GM12878 (cell line): ENCODE results near the gene BCL2.

ENCODE experiments used
- CREB1 ChIP-seq: IDR thresholded peaks from 2 replicates; pipeline ENCODE4 v1.6.1; 2012; ENCODE audit warnings: low read depth, mild to moderate bottlenecking, inconsistent platforms
- ESRRA ChIP-seq: IDR thresholded peaks from 2 replicates; pipeline ENCODE4 v1.6.1; 2012; ENCODE audit warnings: mild to moderate bottlenecking, low read length, improper control_type of control experiment
- JUND ChIP-seq: IDR thresholded peaks from 2 replicates; pipeline ENCODE4 v1.6.1; 2012; ENCODE audit warnings: low read depth, mild to moderate bottlenecking, low read length, improper control_type of control experiment, moderate library complexity
- POLR2A ChIP-seq: IDR thresholded peaks from 2 replicates; pipeline ENCODE4 v1.6.1; 2011; ENCODE audit warnings: low read depth, mild to moderate bottlenecking, low read length
- RFX5 ChIP-seq: IDR thresholded peaks from 2 replicates; pipeline ENCODE4 v1.6.1; 2011; ENCODE audit warnings: low read depth, low read length, improper control_type of control experiment
- SREBF2 ChIP-seq: IDR thresholded peaks from 2 replicates; pipeline ENCODE4 v1.6.1; 2012; ENCODE audit warnings: mild to moderate bottlenecking, low read length
- TBL1XR1 ChIP-seq: IDR thresholded peaks from 2 replicates; pipeline ENCODE4 v1.6.1; 2012; ENCODE audit warnings: low read depth, low read length, improper control_type of control experiment
- YY1 ChIP-seq: IDR thresholded peaks from 2 replicates; pipeline ENCODE4 v1.6.1; 2011; ENCODE audit warnings: low read depth, mild to moderate bottlenecking, low read length
- TF ChIP-seq, protein P1 (sequence below), 3 experiments: IDR thresholded peaks in 2 of 3; conservative IDR thresholded peaks in 1 of 3; 2 replicates each; pipeline ENCODE4 v1.5.1; 2011; ENCODE audit warnings: low read depth in 3 of 3, low read length in 3 of 3, mild to moderate bottlenecking in 3 of 3, control low read depth in 2 of 3, moderate library complexity in 2 of 3, inconsistent platforms in 1 of 3, mixed read lengths in 1 of 3; ENCODE audit not compliant: control insufficient read depth in 2 of 3, insufficient read depth in 1 of 3; ENCODE audit errors: extremely low read depth in 1 of 3
- TF ChIP-seq, protein P2 (sequence below): IDR thresholded peaks from 2 replicates; pipeline ENCODE4 v1.6.1; 2012; ENCODE audit warnings: low read depth, low read length, improper control_type of control experiment

DNA sequence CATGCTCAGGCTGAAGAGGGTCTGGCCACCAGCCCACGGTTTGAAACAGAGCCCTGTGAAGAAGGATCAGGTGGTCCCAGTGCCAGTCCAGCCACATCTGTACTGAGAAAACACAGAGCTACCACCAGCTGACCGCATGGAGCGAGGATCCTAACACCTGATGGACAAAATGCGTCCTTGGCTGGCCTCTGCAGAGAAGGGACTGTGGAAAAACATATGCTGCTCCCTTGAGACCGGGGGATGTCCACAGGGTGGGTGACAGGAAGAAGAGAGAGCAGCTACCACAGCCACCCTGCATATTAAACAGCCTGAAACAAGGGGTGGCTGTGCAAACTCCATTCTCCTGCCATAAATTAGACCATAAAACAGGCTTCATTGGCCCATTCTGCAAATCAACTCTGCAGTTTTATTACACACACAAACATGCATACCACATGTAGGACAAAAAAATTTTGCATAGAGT lies 137.2 kb downstream of the BCL2 start:
- TF ChIP-seq, protein P1, sequence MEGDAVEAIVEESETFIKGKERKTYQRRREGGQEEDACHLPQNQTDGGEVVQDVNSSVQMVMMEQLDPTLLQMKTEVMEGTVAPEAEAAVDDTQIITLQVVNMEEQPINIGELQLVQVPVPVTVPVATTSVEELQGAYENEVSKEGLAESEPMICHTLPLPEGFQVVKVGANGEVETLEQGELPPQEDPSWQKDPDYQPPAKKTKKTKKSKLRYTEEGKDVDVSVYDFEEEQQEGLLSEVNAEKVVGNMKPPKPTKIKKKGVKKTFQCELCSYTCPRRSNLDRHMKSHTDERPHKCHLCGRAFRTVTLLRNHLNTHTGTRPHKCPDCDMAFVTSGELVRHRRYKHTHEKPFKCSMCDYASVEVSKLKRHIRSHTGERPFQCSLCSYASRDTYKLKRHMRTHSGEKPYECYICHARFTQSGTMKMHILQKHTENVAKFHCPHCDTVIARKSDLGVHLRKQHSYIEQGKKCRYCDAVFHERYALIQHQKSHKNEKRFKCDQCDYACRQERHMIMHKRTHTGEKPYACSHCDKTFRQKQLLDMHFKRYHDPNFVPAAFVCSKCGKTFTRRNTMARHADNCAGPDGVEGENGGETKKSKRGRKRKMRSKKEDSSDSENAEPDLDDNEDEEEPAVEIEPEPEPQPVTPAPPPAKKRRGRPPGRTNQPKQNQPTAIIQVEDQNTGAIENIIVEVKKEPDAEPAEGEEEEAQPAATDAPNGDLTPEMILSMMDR (IDR thresholded peaks at IDR 0.05 in 2 of 3, conservative IDR thresholded peaks at IDR 0.05 in 1 of 3; ENCODE audit: control insufficient read depth in 2 of 3, extremely low read depth in 1 of 3, insufficient read depth in 1 of 3, low read depth in 3 of 3, low read length in 3 of 3): no peak
- no peak for TF ChIP-seq ESRRA
- TF ChIP-seq SREBF2: no peak
- TF ChIP-seq YY1: no peak
- no peak for TF ChIP-seq RFX5
- TF ChIP-seq POLR2A: 0 out of 2 replicates have a peak, but pooled peaks have one; percentile 16
- TF ChIP-seq, protein P2, sequence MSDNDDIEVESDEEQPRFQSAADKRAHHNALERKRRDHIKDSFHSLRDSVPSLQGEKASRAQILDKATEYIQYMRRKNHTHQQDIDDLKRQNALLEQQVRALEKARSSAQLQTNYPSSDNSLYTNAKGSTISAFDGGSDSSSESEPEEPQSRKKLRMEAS: no peak
- no peak for TF ChIP-seq JUND
- no peak for TF ChIP-seq CREB1
- TF ChIP-seq TBL1XR1: no peak
